ENCODE data around the gene SHC3. TPM values are rescaled to one million over a fixed set of nuclear protein-coding genes. Genes with fewer than 3 reads are reported as not detected.

Gene SHC3
- polyA plus RNA-seq, 1 experiment = 1.3 TPM

Other genes with a start within 250 kb of the SHC3 start
- gene S1PR3, start 187.3 kb downstream of the SHC3 start, polyA plus RNA-seq (2011; rRNA removed) = 20.3 and 21.3 TPM in 2 replicates
- gene CKS2, start 132.4 kb upstream of the SHC3 start, polyA plus RNA-seq (2011; rRNA removed) = 128 and 135 TPM in 2 replicates
- 14.3 and 14.4 TPM in 2 replicates for gene SECISBP2, start 139.7 kb upstream of the SHC3 start, polyA plus RNA-seq (2011; rRNA removed)

Data from BJ (cell line).